Activated B cell treated with CpG ODN at 0.5 μM for 24 hours (primary cell): Measurements from ENCODE around the gene WASHC3. TPM values are rescaled to one million over a fixed set of nuclear protein-coding genes. Genes with fewer than 3 reads are reported as not detected.

Experiments used
- ATAC-seq: fragments of 200-7000 bp; cut with Tn5 transposase; one replicate; pipeline ENCODE4 v1.10.0; 2021; ENCODE audit warnings: low read depth, mild to moderate bottlenecking, moderate library complexity
- CTCF ChIA-PET: fragments of 350-600 bp; sonication (Branson Sonifier 250); formaldehyde crosslinking; loops from one replicate; lab custom pipeline; 2021; ENCODE audit warnings: antibody characterized with exemption; lab: Charles Lee
- POLR2A ChIA-PET: fragments of 350-600 bp; sonication (Branson Sonifier 250); formaldehyde crosslinking; loops from one replicate; lab custom pipeline; 2021; ENCODE audit warnings: antibody characterized with exemption; lab: Charles Lee
- DNase-seq: peaks from one replicate; pipeline ENCODE4 v3.0.0; 2022
- H3K27ac Mint-ChIP-seq: one replicate; pipeline ENCODE4 v1.8.0; 2020; ENCODE audit warnings: mixed read lengths
- H3K27me3 Mint-ChIP-seq: one replicate; pipeline ENCODE4 v1.8.0; 2021; ENCODE audit warnings: mixed read lengths
- H3K36me3 Mint-ChIP-seq: one replicate; pipeline ENCODE4 v1.8.0; 2021; ENCODE audit warnings: low read depth, mixed read lengths
- H3K4me1 Mint-ChIP-seq: one replicate; pipeline ENCODE4 v1.8.0; 2021; ENCODE audit warnings: mixed read lengths
- H3K4me3 Mint-ChIP-seq: one replicate; pipeline ENCODE4 v1.8.0; 2020; ENCODE audit warnings: mild to moderate bottlenecking, mixed read lengths
- H3K9me3 Mint-ChIP-seq: one replicate; pipeline ENCODE4 v1.8.0; 2020; ENCODE audit warnings: mixed read lengths
- CTCF ChIP-seq: fragments of 200-600 bp; IDR thresholded peaks from one replicate; pipeline ENCODE4 v1.8.0; 2022; ENCODE audit warnings: antibody characterized with exemption, mild to moderate bottlenecking
- intact Hi-C: fragments of 100-400 bp; cut with micrococcal nuclease; formaldehyde crosslinking; loops from one replicate; pipeline ENCODE4 v1.15.1; 2024
- total RNA-seq: library from RNA; stranded (reverse); gene quantifications from 2 replicates; pipeline ENCODE4 v1.2.3, GENCODE V29; 2022

Gene WASHC3
- total RNA-seq, 1 donor from 2014 or later: 50.6 TPM

DNA sequence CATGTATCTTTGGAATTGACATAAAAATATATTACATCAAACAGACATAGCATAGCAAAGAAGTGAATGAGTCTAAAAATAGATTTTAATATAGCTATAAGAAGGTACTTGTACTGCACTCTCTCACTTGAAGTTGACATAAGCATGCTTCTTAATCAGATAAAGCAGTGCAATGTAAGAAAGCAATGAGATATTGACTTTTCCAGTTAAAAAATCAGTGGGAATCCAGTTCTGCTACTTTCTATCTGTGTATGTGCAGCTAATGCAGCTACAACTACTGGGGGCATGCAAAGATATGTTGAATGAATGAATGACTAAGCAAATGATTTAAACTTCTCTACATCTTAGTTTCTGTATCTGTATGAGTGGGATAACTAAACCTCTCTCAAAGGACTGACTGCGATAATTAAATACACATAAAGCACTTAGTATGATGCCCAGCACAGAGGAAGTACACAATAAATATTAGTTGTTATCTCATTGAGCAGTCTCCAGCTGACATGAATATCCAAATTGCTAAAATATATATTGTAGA, 10.3 kb downstream of the WASHC3 start:
- Mint-ChIP-seq H3K4me1 (peaks cover 24% of the 10 kb centered on the region), H3K4me3 (no peak overlapping the region), H3K27me3 (no peaks in the 10 kb centered on the region), H3K36me3 (peaks cover 68% of the 10 kb centered on the region), H3K9me3 (no peaks in the 10 kb centered on the region), H3K27ac (peak overlapping the region; percentile 65)
- no peak for TF ChIP-seq CTCF
- CTCF ChIA-PET: no interaction called here
- POLR2A ChIA-PET: no interaction called here
- intact Hi-C loops: no loop called here
- peak; percentile 34 for ATAC-seq
- no peak for DNase-seq

DNA sequence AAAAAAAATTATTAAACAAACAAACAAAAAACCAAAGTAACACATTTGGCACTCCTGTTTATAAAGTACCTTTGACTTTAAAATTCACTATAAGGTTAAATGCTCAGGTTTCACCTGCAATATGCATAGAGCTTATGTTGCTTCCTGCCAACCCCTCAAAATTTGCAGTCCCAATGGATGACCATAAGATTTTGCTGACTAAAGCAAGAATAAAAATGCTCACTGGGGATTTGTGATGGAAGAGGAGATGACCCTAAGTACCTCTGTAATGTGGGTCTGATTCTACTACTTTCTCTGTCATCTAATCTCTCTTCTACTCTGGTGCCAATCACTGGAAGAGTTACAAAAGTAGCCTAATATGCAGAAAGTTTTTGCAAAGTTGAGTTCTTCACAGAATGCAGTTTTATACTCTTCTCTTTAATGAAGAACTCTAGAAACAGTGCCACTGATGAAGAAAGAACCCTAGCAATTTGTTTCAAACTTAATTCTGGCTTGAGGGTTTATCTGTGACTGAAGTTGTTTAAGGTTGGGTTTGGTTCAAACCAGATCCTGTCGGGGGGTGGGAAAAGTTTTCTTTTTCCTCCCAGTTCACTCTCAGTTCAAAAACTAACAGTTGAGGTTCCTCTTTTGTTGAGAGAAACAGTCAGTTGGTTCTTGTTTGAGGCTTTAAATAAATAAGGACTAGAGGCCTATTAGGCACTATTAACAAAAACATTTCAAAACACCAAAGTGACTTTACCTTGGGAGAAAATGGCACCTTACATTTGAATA, 10.9 kb downstream of the WASHC3 start:
- Mint-ChIP-seq H3K4me1 (peaks cover 24% of the 10 kb centered on the region), H3K36me3 (peaks cover 64% of the 10 kb centered on the region), H3K27me3 (no peaks in the 10 kb centered on the region), H3K9me3 (no peaks in the 10 kb centered on the region), H3K4me3 (no peak overlapping the region), H3K27ac (peak overlapping the region; percentile 61)
- intact Hi-C loops: no loop called here
- ChIA-PET CTCF (no interaction called here), POLR2A (no interaction called here)
- no peak for DNase-seq
- TF ChIP-seq CTCF: no peak
- no peak for ATAC-seq

GRCh38 chr12:102043928-102044327, 17.9 kb downstream of the WASHC3 start:
- Mint-ChIP-seq H3K27ac (no peak overlapping the region), H3K27me3 (no peaks in the 10 kb centered on the region), H3K36me3 (peaks cover 39% of the 10 kb centered on the region), H3K9me3 (no peaks in the 10 kb centered on the region), H3K4me3 (no peak overlapping the region), H3K4me1 (peaks cover 3% of the 10 kb centered on the region)
- CTCF ChIA-PET: no interaction called here
- ATAC-seq: no peak
- intact Hi-C loops: no loop called here
- DNase-seq: no peak
- TF ChIP-seq CTCF: no peak
- POLR2A ChIA-PET: interaction anchor here (0.6 kb wide), 1 partner anchor 10 kb away, joined by 3 read pairs; no protein-coding TSS in a partner anchor

- intact Hi-C loops: no loop called here
- Mint-ChIP-seq H3K27ac (no peak overlapping the region), H3K4me3 (no peak overlapping the region), H3K4me1 (no peaks in the 10 kb centered on the region), H3K27me3 (no peaks in the 10 kb centered on the region), H3K9me3 (no peaks in the 10 kb centered on the region), H3K36me3 (peaks cover 75% of the 10 kb centered on the region)
- ChIA-PET CTCF (no interaction called here), POLR2A (interaction anchor here (1.0 kb wide), 1 partner anchor 10 kb away, joined by 3 read pairs; no protein-coding TSS in a partner anchor)
- no peak for DNase-seq
- ATAC-seq: no peak
- TF ChIP-seq CTCF: no peak
Measured at GRCh38 chr12:102033991-102034745, 27.6 kb downstream of the WASHC3 start.

DNA sequence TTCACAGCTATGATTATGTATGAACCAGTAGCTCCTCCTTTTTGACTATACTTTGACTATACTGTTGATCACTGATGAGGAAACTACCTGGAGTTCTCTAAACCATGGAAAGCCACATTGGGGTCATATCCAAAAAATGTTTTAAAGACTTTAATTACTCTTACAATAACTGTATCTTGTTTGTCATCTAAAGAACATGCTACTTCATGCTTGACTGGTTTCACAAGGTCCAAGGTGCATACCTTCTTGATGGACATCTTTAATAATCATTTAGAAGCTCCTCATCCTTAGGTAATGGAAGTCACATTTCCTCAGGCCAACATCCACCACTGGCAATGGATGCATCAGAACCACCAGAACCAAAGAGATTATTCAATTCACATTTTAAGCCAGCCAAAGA, 29.9 kb downstream of the WASHC3 start:
- CTCF ChIA-PET: interaction anchor here (1.0 kb wide), 1 partner anchor 92 kb away, joined by 4 read pairs; no protein-coding TSS in a partner anchor
- no peaks in the 10 kb centered on the region for H3K27me3 Mint-ChIP-seq
- H3K4me1 Mint-ChIP-seq: no peaks in the 10 kb centered on the region
- ATAC-seq (no peak), DNase-seq (no peak)
- H3K27ac Mint-ChIP-seq: no peak overlapping the region
- POLR2A ChIA-PET: interaction anchor here (1.2 kb wide), 1 partner anchor 30 kb away, joined by 4 read pairs; the partner anchor contains the start of gene WASHC3
- no peak for TF ChIP-seq CTCF
- peaks cover 65% of the 10 kb centered on the region for H3K36me3 Mint-ChIP-seq
- intact Hi-C loops: no loop called here
- H3K9me3 Mint-ChIP-seq: no peaks in the 10 kb centered on the region
- H3K4me3 Mint-ChIP-seq: no peak overlapping the region
